ENCODE results near the gene MAST4. TPM values are rescaled to one million over a fixed set of nuclear protein-coding genes. Genes with fewer than 3 reads are reported as not detected.

Gene MAST4
- total RNA-seq, 2 donors from 2014 or later: 50.4 to 60.6 TPM

- Histone ChIP-seq H3K27me3 (no peaks in the 10 kb centered on the region), H3K9me3 (no peaks in the 10 kb centered on the region), H3K4me3 (no peak overlapping the region), H3K27ac (no peak overlapping the region), H3K4me1 (peaks cover 0 to 10% of the 10 kb centered on the region in 2 donors), H3K36me3 (no peaks in the 10 kb centered on the region)
- DNase-seq (ENCODE audit: low spot score): peak; percentile 69
- TF ChIP-seq CTCF (IDR thresholded peaks at IDR 0.05): peak; percentile 26 to 66
Observed at GRCh38 chr5:66757219-66757833, 161.1 kb downstream of the MAST4 start.

GRCh38 chr5:66757834-66758371 is 161.7 kb downstream of the MAST4 start:
- no peak for TF ChIP-seq CTCF (IDR thresholded peaks at IDR 0.05)
- Histone ChIP-seq H3K9me3 (no peaks in the 10 kb centered on the region), H3K27ac (no peak overlapping the region), H3K4me3 (no peak overlapping the region), H3K4me1 (peaks cover 0 to 10% of the 10 kb centered on the region in 2 donors), H3K27me3 (no peaks in the 10 kb centered on the region), H3K36me3 (no peaks in the 10 kb centered on the region)
- DNase-seq (ENCODE audit: low spot score): no peak

GRCh38 chr5:66769030-66769733 is 173.0 kb downstream of the MAST4 start:
- no peak for TF ChIP-seq CTCF (IDR thresholded peaks at IDR 0.05)
- no peak for DNase-seq (ENCODE audit: low spot score)

GRCh38 chr5:66769839-66770617 is 173.8 kb downstream of the MAST4 start:
- Histone ChIP-seq H3K4me3 (no peak overlapping the region), H3K9me3 (no peaks in the 10 kb centered on the region), H3K27ac (no peak overlapping the region), H3K36me3 (no peaks in the 10 kb centered on the region), H3K4me1 (peaks cover 0 to 21% of the 10 kb centered on the region in 2 donors), H3K27me3 (no peaks in the 10 kb centered on the region)
- TF ChIP-seq CTCF (IDR thresholded peaks at IDR 0.05): peak in 1 of 2 donors; percentile 60
- DNase-seq (ENCODE audit: low spot score): no peak

More at GRCh38 chr5:66769030-66769733, 173.0 kb downstream of the MAST4 start:
- peaks cover 0 to 21% of the 10 kb centered on the region in 2 donors for H3K4me1 ChIP-seq
- no peaks in the 10 kb centered on the region for H3K36me3 ChIP-seq
- H3K4me3 ChIP-seq: no peak overlapping the region
- H3K27ac ChIP-seq: no peak overlapping the region
- no peaks in the 10 kb centered on the region for H3K27me3 ChIP-seq
- no peaks in the 10 kb centered on the region for H3K9me3 ChIP-seq

- no peaks in the 10 kb centered on the region for H3K9me3 ChIP-seq
- no peak for DNase-seq (ENCODE audit: low spot score)
- H3K4me3 ChIP-seq: no peak overlapping the region
- no peaks in the 10 kb centered on the region for H3K4me1 ChIP-seq
- TF ChIP-seq CTCF (IDR thresholded peaks at IDR 0.05): no peak
- no peaks in the 10 kb centered on the region for H3K36me3 ChIP-seq
- H3K27ac ChIP-seq: no peak overlapping the region
- H3K27me3 ChIP-seq: no peaks in the 10 kb centered on the region
Observed at GRCh38 chr5:66777868-66778267, 181.7 kb downstream of the MAST4 start.
